CD4-positive, alpha-beta T cell treated with Interleukin-6 at 100 ng/mL for 8 hours (primary cell): ENCODE results near the gene ABCB10.

Experiments
- DNase-seq: peaks from one replicate; pipeline ENCODE4 v3.0.0-alpha.2; 2020; ENCODE audit warnings: mixed read lengths, low spot score

The ABCB10 gene

DNA sequence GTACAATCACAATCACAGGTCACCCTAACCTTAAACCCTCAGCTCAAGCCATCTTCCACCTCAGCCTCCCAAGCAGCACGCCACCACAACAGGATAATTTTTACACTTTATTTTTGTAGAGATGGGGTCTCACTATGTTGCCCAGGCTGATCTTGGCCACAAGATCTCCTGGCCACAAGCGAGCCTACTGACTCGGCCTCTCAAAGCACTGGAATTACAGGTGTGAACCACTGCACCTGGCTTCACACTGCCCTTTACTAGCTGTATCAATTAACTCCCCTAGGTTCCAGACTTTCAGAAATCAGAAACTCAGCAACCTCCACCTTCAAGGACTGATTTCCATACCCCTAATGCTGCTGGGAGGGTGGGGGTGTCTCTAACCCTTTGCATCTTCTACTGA lies 87.3 kb downstream of the ABCB10 start:
- no peak for DNase-seq

DNA sequence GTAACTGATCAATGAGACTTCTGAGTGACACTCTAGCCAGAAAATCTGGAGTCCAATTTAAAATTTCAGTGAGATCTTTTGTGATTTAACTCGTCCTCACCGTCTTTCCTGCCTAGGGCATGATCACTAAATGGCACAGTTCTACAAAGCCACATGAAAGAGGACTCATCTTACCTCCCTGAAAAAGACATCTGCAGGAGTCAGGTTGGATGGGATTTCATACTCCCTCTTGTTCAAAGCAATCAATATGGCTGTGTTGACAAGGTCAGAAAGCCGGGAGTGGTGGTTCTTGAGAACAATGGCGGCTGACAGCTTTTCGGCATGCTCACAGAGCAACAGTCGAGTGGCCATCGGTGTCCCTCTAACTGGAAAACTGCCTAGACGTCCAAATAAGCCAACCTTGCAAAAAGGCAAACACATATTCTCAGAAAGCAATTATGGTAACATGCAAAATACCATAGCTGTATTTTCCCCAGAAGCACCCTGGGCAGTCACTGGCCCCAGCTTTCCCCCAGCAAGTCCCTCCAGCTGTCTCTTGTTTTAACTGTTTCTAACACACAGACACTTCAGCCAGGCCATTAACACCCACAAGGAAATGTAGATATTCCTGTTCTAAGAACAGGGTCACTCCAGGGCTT lies 88.0 kb downstream of the ABCB10 start:
- DNase-seq = no peak

DNA sequence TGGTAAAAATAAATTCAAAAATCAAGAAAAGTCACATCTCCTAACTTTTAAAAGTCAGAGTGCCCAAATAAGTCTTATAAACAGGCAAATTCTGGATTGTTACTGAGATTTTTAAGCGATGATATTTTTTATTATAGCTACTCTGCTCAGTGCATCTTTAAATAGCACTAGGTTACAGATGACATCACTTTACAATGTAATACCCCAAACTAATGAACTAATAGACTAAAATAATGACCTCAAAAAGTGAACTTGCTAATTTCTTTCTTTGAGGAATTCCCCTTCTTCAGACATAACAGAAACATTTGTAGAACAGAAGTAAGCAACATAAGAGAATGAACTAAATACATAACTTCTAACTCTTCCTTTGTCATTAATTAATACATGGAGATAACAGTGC lies 91.6 kb downstream of the ABCB10 start:
- no peak for DNase-seq
